ENCODE results near the gene CECR2. TPM values are rescaled to one million over a fixed set of nuclear protein-coding genes. Genes with fewer than 3 reads are reported as not detected.

Gene CECR2
- total RNA-seq, 6 donors from 2014 or later, result 5.8 to 35.6 (median 11.6) TPM

DNA sequence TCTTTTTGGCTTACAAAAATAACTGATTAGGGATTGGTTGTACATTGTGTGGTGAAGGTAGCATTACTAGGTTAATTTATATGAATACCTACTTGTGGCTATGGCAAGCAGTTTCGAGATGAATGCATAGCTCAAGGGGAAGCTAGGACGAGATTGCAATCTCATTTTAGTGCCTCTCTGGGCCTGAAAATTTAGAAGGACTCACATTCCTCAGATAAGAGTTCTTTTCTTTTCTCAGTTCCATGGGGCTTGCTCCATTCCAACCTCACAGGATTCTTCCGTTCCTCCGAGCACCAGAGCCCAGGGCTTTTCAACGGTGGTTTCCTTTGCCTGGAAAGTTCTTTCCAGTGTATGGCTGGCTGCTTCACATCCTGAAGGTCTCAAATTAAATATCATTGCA, 82.1 kb downstream of the CECR2 start:
- no peaks in the 10 kb centered on the region for H3K27me3 ChIP-seq
- no peak overlapping the region for H3K27ac ChIP-seq
- no peaks in the 10 kb centered on the region for H3K9me3 ChIP-seq
- H3K4me1 ChIP-seq, result no peaks in the 10 kb centered on the region
- H3K36me3 ChIP-seq, result no peaks in the 10 kb centered on the region
- DNase-seq (no peak), ATAC-seq (ENCODE audit: low FRiP score in 2 of 2) (no peak)
- TF ChIP-seq, protein P1, sequence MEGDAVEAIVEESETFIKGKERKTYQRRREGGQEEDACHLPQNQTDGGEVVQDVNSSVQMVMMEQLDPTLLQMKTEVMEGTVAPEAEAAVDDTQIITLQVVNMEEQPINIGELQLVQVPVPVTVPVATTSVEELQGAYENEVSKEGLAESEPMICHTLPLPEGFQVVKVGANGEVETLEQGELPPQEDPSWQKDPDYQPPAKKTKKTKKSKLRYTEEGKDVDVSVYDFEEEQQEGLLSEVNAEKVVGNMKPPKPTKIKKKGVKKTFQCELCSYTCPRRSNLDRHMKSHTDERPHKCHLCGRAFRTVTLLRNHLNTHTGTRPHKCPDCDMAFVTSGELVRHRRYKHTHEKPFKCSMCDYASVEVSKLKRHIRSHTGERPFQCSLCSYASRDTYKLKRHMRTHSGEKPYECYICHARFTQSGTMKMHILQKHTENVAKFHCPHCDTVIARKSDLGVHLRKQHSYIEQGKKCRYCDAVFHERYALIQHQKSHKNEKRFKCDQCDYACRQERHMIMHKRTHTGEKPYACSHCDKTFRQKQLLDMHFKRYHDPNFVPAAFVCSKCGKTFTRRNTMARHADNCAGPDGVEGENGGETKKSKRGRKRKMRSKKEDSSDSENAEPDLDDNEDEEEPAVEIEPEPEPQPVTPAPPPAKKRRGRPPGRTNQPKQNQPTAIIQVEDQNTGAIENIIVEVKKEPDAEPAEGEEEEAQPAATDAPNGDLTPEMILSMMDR (IDR thresholded peaks at IDR 0.05), result no peak
- no peak for TF ChIP-seq POLR2A (IDR thresholded peaks at IDR 0.05)
- no peak for TF ChIP-seq POLR2AphosphoS5 (IDR thresholded peaks at IDR 0.05)
- TF ChIP-seq EP300 (IDR thresholded peaks at IDR 0.05), result no peak
- 78 to 81% methylated on average over 5 of the region's 5 CpGs for WGBS, 2 donors
- H3K4me3 ChIP-seq, result no peak overlapping the region

DNA sequence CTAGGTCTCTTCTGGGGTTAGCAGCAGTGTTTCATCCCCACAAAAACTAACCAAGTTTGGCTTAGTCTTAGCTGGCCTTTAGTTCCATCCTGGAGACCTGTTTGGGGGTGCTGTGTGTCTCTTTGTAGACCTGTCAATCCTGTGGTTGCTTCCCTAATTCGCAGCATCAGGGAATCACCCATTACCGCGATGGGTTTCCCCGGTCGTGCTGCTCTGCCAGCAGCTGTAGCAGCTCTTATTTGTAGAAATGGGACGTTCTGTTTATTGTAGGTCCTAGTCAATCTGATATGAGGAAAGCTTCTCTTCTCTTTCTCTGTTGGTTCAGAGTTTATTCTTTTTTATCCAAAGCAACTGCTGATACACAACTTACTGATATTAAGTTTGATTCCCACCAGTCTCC, 91.6 kb downstream of the CECR2 start:
- H3K4me1 ChIP-seq, result no peaks in the 10 kb centered on the region
- no peaks in the 10 kb centered on the region for H3K9me3 ChIP-seq
- no peak overlapping the region for H3K4me3 ChIP-seq
- H3K27ac ChIP-seq, result no peak overlapping the region
- WGBS, 2 donors, result 81 to 85% methylated on average over 6 of the region's 6 CpGs
- H3K36me3 ChIP-seq, result no peaks in the 10 kb centered on the region
- ATAC-seq (ENCODE audit: low FRiP score in 2 of 2) (no peak), DNase-seq (no peak)
- H3K27me3 ChIP-seq, result no peaks in the 10 kb centered on the region
- no peak for TF ChIP-seq POLR2A (IDR thresholded peaks at IDR 0.05)
- no peak for TF ChIP-seq EP300 (IDR thresholded peaks at IDR 0.05)
- TF ChIP-seq POLR2AphosphoS5 (IDR thresholded peaks at IDR 0.05), result no peak
- TF ChIP-seq, protein P1 (IDR thresholded peaks at IDR 0.05), result no peak

DNA sequence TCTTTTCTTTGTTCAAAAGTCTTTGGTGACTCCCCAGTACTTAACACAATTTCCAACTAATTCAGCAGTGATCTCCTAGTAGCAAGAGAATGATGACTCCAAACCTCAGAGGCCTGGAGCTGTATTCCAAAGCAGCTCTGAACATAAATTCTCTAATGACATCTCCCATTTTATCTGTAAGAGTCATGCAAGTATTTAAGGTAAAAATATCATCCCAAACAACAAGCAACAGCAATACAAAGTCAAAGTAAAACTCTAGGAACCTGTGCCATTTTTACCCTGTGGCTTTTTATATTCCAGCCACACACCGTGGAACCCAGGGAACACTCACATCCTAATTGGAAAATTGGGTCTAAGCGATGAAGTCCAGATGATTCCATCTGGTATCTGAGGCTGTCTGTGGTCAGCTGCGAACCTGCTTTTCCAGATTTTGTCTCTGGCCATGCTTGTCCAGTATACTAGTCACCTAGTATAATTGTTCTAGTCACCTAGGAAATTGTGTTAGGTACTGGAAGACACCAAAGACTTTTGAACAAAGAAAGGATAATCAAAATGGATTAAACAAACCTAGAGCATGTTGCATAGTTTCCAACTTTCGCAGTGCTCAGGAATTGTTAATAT, 101.7 kb downstream of the CECR2 start:
- Histone ChIP-seq H3K4me3 (no peak overlapping the region), H3K36me3 (no peaks in the 10 kb centered on the region), H3K9me3 (no peaks in the 10 kb centered on the region), H3K27ac (no peak overlapping the region), H3K27me3 (no peaks in the 10 kb centered on the region), H3K4me1 (peaks cover 0 to 9% (median 3%) of the 10 kb centered on the region in 4 donors)
- 94 to 95% methylated on average over 4 of the region's 4 CpGs for WGBS, 2 donors
- DNase-seq, result no peak
- no peak for ATAC-seq (ENCODE audit: low FRiP score in 2 of 2)
- TF ChIP-seq POLR2A (IDR thresholded peaks at IDR 0.05), result no peak
- TF ChIP-seq, protein P1 (IDR thresholded peaks at IDR 0.05), result no peak

DNA sequence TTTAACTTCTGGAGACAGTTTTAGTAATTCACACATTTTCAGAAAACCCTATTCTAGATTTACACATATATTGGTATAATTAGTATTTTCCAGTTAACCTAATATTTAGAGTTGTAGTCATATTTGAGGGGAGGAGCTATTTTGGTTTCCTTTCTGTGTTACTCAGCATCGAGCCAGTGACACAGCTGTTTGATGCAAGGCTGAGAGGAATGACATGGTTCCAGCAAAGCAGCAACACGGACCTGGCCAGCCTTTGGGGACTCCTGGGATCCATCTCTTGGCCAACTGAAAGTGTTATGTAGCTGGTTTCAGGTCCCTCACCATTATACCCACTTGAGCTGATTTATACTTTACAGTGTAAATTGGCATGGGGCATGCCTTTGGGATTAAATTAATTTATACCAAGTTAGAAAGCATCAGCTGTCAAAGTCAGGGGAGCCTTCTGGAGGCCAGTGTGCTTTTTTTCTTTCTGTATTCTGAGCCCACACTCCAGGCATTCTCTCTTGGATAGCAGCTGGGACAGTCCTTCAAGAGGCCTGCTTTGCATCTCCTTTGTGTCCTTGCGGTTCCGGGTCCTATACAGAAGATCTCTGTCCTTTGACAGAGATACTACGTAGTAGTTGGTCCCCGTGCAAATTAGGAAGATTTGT, 102.8 kb downstream of the CECR2 start:
- TF ChIP-seq, protein P1 (IDR thresholded peaks at IDR 0.05), result no peak
- TF ChIP-seq EP300 (IDR thresholded peaks at IDR 0.05) (no peak), POLR2AphosphoS5 (IDR thresholded peaks at IDR 0.05) (no peak), POLR2A (IDR thresholded peaks at IDR 0.05) (no peak)
- H3K4me3 ChIP-seq, result no peak overlapping the region
- H3K27ac ChIP-seq, result no peak overlapping the region
- H3K4me1 ChIP-seq, result peaks cover 3 to 17% (median 6%) of the 10 kb centered on the region in 4 donors
- WGBS, 2 donors, result 71 to 78% methylated on average over 6 of the region's 6 CpGs
- ATAC-seq (ENCODE audit: low FRiP score in 2 of 2), result no peak
- no peaks in the 10 kb centered on the region for H3K36me3 ChIP-seq
- no peak for DNase-seq
- H3K9me3 ChIP-seq, result no peaks in the 10 kb centered on the region
- H3K27me3 ChIP-seq, result no peaks in the 10 kb centered on the region

DNA sequence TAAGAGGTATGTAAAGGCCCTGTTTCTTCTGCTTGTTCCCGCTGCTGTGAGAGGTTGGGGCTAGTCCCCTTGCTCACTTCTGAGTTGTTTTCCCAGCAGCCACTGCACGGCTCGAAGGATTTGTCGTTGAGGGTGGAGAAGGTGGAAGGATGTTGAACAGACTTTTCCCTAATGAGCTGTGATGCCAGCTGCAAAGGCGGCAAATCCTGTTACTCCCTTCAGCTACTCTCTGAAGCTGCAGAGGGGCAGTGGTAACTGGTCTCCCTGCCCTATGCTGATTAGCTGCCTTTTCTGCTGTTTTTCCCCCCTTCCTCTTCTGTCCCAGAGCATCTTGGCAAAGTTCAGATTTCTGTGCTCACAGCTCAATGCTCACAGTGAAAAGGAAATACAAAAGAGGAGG, 103.7 kb downstream of the CECR2 start:
- ATAC-seq (ENCODE audit: low FRiP score in 2 of 2), result no peak
- DNase-seq, result peak in 1 of 2 donors; percentile 23
- WGBS, 2 donors, result 43% methylated on average over 5 of the region's 5 CpGs

More for the DNA sequence above, 103.7 kb downstream of the CECR2 start:
- Histone ChIP-seq H3K4me1 (peaks cover 3 to 19% (median 7%) of the 10 kb centered on the region in 4 donors), H3K9me3 (no peaks in the 10 kb centered on the region), H3K4me3 (no peak overlapping the region), H3K27ac (no peak overlapping the region), H3K27me3 (no peaks in the 10 kb centered on the region), H3K36me3 (no peaks in the 10 kb centered on the region)
- no peak for TF ChIP-seq POLR2A (IDR thresholded peaks at IDR 0.05)
- no peak for TF ChIP-seq POLR2AphosphoS5 (IDR thresholded peaks at IDR 0.05)
- no peak for TF ChIP-seq EP300 (IDR thresholded peaks at IDR 0.05)
- TF ChIP-seq, protein P1 (IDR thresholded peaks at IDR 0.05), result no peak

Measured in upper lobe of left lung (tissue), 6 donors.